IMR-90 (cell line): ENCODE results near the gene GCLC.

ENCODE experiments used
- CHD1 ChIP-seq: IDR thresholded peaks from 2 replicates; pipeline ENCODE4 v1.6.1; 2012; ENCODE audit warnings: low read depth, low read length, improper control_type of control experiment
- MAFK ChIP-seq: IDR thresholded peaks from 2 replicates; pipeline ENCODE4 v1.6.1; 2012; ENCODE audit warnings: low read depth, low read length, improper control_type of control experiment
- MXI1 ChIP-seq: IDR thresholded peaks from 2 replicates; pipeline ENCODE4 v1.6.1; 2012; ENCODE audit warnings: low read depth, mild to moderate bottlenecking, low read length, moderate library complexity, borderline replicate concordance
- POLR2A ChIP-seq: IDR thresholded peaks from 2 replicates; pipeline ENCODE4 v1.6.1; 2012; ENCODE audit warnings: mild to moderate bottlenecking, low read depth, low read length
- RAD21 ChIP-seq: IDR thresholded peaks from 2 replicates; pipeline ENCODE4 v1.6.1; 2012; ENCODE audit warnings: low read length, improper control_type of control experiment
- RFX5 ChIP-seq: IDR thresholded peaks from 2 replicates; pipeline ENCODE4 v1.8.0; 2012; ENCODE audit warnings: low read depth, mild to moderate bottlenecking, low read length, moderate library complexity
- TF ChIP-seq, protein P1 (sequence below): conservative IDR thresholded peaks from 2 replicates; pipeline ENCODE4 v1.5.1; 2012; ENCODE audit warnings: mild to moderate bottlenecking, low read depth, low read length, improper control_type of control experiment

DNA sequence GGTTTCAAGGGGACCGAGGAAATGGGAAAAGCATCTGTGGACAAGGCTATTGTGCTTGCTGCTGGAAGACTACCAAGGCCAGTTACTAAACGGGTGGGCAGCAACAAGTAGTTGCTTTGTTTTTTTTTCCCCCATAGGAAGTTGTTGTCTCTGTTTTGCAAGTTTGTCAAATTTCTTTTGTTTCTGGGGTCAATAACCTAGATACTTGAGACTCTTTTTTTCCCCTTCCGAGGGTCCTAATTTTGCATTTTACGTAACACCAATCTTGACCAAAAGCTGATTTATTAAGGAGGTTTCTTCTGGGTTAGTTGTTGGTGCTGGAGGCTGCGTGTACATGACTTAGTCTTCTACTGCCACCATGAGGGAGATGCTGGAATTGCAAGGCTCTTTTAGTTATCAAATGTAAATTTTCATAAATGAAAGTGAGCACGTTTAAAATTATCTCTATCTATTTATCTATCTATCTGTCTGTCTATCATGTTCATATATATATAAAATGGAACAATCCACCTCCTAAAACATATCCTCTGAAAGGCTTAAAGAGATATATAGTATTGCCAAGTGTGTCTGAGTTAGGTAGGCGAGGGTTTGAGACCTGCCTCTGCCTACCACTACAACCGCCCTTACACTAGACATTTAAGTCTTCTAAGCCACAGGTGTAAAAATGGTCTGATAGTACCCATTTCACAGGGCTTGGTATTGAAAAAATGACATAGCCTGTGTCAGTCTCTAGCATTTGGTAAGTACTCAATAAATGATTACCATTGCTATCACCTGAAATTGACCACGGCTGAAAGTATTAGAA, 60.2 kb downstream of the GCLC start:
- no peak for TF ChIP-seq MAFK
- TF ChIP-seq POLR2A: no peak
- TF ChIP-seq RFX5: no peak
- TF ChIP-seq, protein P1, sequence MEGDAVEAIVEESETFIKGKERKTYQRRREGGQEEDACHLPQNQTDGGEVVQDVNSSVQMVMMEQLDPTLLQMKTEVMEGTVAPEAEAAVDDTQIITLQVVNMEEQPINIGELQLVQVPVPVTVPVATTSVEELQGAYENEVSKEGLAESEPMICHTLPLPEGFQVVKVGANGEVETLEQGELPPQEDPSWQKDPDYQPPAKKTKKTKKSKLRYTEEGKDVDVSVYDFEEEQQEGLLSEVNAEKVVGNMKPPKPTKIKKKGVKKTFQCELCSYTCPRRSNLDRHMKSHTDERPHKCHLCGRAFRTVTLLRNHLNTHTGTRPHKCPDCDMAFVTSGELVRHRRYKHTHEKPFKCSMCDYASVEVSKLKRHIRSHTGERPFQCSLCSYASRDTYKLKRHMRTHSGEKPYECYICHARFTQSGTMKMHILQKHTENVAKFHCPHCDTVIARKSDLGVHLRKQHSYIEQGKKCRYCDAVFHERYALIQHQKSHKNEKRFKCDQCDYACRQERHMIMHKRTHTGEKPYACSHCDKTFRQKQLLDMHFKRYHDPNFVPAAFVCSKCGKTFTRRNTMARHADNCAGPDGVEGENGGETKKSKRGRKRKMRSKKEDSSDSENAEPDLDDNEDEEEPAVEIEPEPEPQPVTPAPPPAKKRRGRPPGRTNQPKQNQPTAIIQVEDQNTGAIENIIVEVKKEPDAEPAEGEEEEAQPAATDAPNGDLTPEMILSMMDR: peak; percentile 99
- no peak for TF ChIP-seq CHD1
- TF ChIP-seq RAD21: peak; percentile 97
- no peak for TF ChIP-seq MXI1
